H54 (cell line): ENCODE data around the gene EBLN2.
"Not testable (repeated sequence)": the region's sequence is repeated elsewhere in the genome, so short reads cannot be mapped to it uniquely, and the experiment has no call there.

Experiments
- DNase-seq: peaks from one replicate; pipeline ENCODE4 v3.0.0; 2011; ENCODE audit warnings: low spot score, mixed read lengths; ENCODE audit not compliant: insufficient read length
- FAIRE-seq: peaks from 3 replicates; lab custom pipeline; 2011; peaks lifted over from hg19 to GRCh38; lab: Jason Lieb, UNC
- POLR2A ChIP-seq: IDR thresholded peaks from 2 replicates; pipeline ENCODE4 v1.6.1; 2011; ENCODE audit warnings: low read depth, mild to moderate bottlenecking, low read length

The EBLN2 gene

GRCh38 chr3:73045391-73045790 is 16.1 kb upstream of the EBLN2 start:
- no peak for DNase-seq
- no peak for FAIRE-seq
- no peak for TF ChIP-seq POLR2A

GRCh38 chr3:73046195-73046594 is 15.3 kb upstream of the EBLN2 start:
- FAIRE-seq (peak; percentile 81), DNase-seq (no peak)
- TF ChIP-seq POLR2A, result no peak

- FAIRE-seq (no peak), DNase-seq (no peak)
- TF ChIP-seq POLR2A, result no peak
Measured at GRCh38 chr3:73049319-73049718, 12.1 kb upstream of the EBLN2 start.

GRCh38 chr3:73052857-73053256 is 8.6 kb upstream of the EBLN2 start:
- no peak for DNase-seq
- no peak for FAIRE-seq
- TF ChIP-seq POLR2A, result no peak

DNA sequence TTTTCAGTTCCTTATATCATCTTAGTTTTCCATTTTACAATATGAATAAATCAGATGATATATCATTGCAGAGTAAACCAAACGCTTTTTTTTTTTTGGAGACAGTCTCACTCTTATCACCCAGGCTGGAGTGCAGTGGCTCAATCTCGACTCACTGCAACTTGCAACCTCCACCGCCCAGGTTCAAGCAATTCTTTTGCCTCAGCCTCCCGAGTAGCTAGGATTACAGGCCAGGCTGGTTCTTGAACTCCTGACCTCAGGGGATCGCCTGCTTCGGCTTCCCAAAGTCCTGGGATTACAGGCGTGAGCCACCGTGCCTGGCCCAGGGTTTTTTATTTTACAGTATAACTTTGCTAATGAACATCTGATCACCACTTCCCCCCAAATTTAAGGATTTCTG is 5.9 kb upstream of the EBLN2 start:
- no peak for FAIRE-seq
- DNase-seq, result no peak

DNA sequence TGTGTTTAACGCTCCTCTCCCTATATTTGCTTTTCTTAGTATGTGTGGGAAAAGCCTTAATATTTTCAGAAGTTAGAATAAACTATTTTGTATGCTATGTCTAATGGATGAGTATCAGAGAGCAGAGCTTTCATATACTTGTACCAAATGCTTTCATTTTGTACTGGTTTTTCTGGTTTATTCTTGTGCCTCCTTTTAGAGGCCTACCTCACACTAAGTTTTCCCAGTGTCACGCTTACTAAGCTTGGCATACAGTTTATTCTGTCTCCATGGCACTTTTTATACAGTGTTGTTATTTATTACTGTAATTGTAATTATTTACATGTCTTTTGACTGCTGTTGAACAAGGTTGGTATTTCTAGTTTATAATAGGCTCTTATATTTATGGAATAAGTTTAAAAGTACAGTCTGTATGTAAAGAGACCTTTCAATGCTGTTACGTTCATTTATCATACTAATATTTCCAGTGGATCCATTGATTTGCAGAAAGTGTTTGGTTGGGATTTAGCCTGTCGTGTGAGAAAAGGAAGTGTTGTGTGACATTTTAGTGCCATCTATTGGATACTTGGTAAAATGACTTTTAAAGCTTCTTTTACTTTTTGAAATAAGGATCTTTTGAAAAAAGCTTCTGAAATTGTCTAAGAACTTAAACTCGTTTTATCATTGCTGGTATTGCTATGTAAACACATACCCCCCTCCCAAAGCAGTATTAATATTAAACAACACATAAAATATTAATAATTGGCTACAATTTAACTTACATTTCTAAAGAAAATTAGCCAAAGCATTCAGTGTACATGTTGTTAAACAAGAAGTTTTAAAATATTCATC is 5.2 kb upstream of the EBLN2 start:
- DNase-seq (no peak), FAIRE-seq (peak; percentile 64)
- no peak for TF ChIP-seq POLR2A

More for the DNA sequence above, 5.9 kb upstream of the EBLN2 start:
- TF ChIP-seq POLR2A, result no peak

DNA sequence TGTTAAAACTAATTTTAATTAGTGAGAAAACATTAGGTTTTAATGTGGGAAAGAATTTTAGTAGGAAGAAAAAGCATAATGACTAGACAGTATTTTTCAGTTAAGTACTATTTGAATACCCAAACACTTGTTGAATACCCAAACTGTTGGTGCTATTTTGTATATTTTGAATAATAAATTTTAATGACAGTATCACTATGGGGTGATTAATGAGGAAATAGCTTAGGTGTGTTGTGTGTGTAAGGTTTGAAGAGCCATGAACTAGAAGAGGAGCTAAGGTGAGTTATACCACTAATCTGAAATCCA is 4.7 kb upstream of the EBLN2 start:
- FAIRE-seq (no peak), DNase-seq (no peak)
- no peak for TF ChIP-seq POLR2A

GRCh38 chr3:73060302-73060723 is 1.1 kb upstream of the EBLN2 start:
- TF ChIP-seq POLR2A, result no peak
- DNase-seq, result no peak
- FAIRE-seq, result no peak

GRCh38 chr3:73066243-73066642 is 4.8 kb downstream of the EBLN2 start:
- peak; percentile 30 for FAIRE-seq
- DNase-seq, result not testable (repeated sequence)

GRCh38 chr3:73068419-73068818 is 7.0 kb downstream of the EBLN2 start:
- FAIRE-seq, result no peak
- no peak for DNase-seq
- no peak for TF ChIP-seq POLR2A

DNA sequence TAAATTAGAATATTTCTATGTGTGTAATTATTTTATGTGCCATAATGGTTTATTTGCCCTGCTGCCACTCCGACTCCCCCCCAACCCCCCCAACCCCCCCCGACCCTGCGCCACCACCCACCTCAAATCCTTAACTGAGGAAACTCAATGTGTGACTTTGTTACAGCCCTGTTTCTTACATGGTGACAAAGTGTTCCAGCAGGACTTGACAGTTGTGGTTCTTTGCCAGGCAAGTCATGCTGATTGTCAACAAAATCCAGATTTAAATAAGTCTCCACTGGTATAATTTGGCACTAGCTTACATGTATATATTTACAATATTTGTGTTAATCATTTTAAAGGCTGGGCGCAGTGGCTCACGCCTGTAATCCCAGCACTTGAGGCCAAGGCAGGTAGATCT is 7.7 kb downstream of the EBLN2 start:
- TF ChIP-seq POLR2A, result no peak
- FAIRE-seq, result no peak

GRCh38 chr3:73069775-73070444 is 8.5 kb downstream of the EBLN2 start:
- FAIRE-seq, result no peak
- no peak for TF ChIP-seq POLR2A
- DNase-seq, result no peak

More for the DNA sequence above, 7.7 kb downstream of the EBLN2 start:
- no peak for DNase-seq

- DNase-seq, result no peak
- no peak for TF ChIP-seq POLR2A
- FAIRE-seq, result peak; percentile 20
Measured at GRCh38 chr3:73070675-73071575, 9.5 kb downstream of the EBLN2 start.

GRCh38 chr3:73071952-73072351 is 10.5 kb downstream of the EBLN2 start:
- DNase-seq (no peak), FAIRE-seq (no peak)
- TF ChIP-seq POLR2A, result no peak
